Measurements from ENCODE around the gene EML2.

- TF ChIP-seq YY1 (IDR thresholded peaks at IDR 0.05; ENCODE audit: low read depth, low read length) (no peak), CEBPB (IDR thresholded peaks at IDR 0.05; ENCODE audit: low read depth, low read length) (no peak), CTCF (IDR thresholded peaks at IDR 0.05; ENCODE audit: control extremely low read depth in 1 of 3, insufficient read depth in 1 of 3, low read depth in 1 of 3, low read length in 3 of 3) (no peak), EZH2 (IDR thresholded peaks at IDR 0.05; ENCODE audit: low read depth, low read length, severe bottlenecking) (no peak), ASH2L (IDR thresholded peaks at IDR 0.05; ENCODE audit: low read length) (no peak)
These were observed 2.9 kb downstream of the EML2 start for GRCh38 chr19:45636275-45636674.

All from H1 (cell line).